HTERT RPE-1 (cell line): ENCODE measurements around the gene SAV1.
"Not testable (repeated sequence)": the region's sequence is repeated elsewhere in the genome, so short reads cannot be mapped to it uniquely, and the experiment has no call there.

ENCODE experiments used
- in situ Hi-C: fragments of 300-500 bp; cut with MboI; formaldehyde crosslinking; loops from 4 replicates; pipeline ENCODE4 v1.14.3; 2020; ENCODE audit warnings: low sequenced_read_pairs

Gene SAV1

GRCh38 chr14:50666772-50667683 is 1.1 kb downstream of the SAV1 start:
- in situ Hi-C loops = no loop called here

- in situ Hi-C loops = not testable (repeated sequence)
Observed at GRCh38 chr14:50665300-50665699, 2.8 kb downstream of the SAV1 start.

- in situ Hi-C loops = not testable (repeated sequence)
Observed at GRCh38 chr14:50664579-50664978, 3.5 kb downstream of the SAV1 start.

GRCh38 chr14:50659327-50659974 is 8.7 kb downstream of the SAV1 start:
- in situ Hi-C loops = no loop called here

GRCh38 chr14:50658203-50658602 is 9.9 kb downstream of the SAV1 start:
- in situ Hi-C loops = no loop called here

- in situ Hi-C loops = no loop called here
Observed at GRCh38 chr14:50657753-50658152, 10.4 kb downstream of the SAV1 start.

GRCh38 chr14:50656776-50657175 is 11.3 kb downstream of the SAV1 start:
- in situ Hi-C loops = no loop called here

GRCh38 chr14:50649691-50650090 is 18.4 kb downstream of the SAV1 start:
- in situ Hi-C loops = no loop called here

- in situ Hi-C loops = no loop called here
Observed at GRCh38 chr14:50647753-50648152, 20.4 kb downstream of the SAV1 start.

- in situ Hi-C loops = no loop called here
Observed at GRCh38 chr14:50647282-50647681, 20.8 kb downstream of the SAV1 start.

- in situ Hi-C loops = no loop called here
Observed at GRCh38 chr14:50635141-50635540, 33.0 kb downstream of the SAV1 start.

- in situ Hi-C loops = no loop called here
Observed at GRCh38 chr14:50633954-50634353, 34.2 kb downstream of the SAV1 start.

GRCh38 chr14:50631408-50631821 is 36.7 kb downstream of the SAV1 start:
- in situ Hi-C loops = no loop called here

- in situ Hi-C loops = not testable (repeated sequence)
Observed at GRCh38 chr14:50624947-50625346, 43.2 kb downstream of the SAV1 start.

GRCh38 chr14:50624447-50624846 is 43.7 kb downstream of the SAV1 start:
- in situ Hi-C loops = no loop called here

- in situ Hi-C loops = no loop called here
Observed at GRCh38 chr14:50622978-50623377, 45.1 kb downstream of the SAV1 start.

- in situ Hi-C loops = no loop called here
Observed at GRCh38 chr14:50620341-50620740, 47.8 kb downstream of the SAV1 start.

GRCh38 chr14:50619569-50620141 is 48.5 kb downstream of the SAV1 start:
- in situ Hi-C loops = no loop called here

GRCh38 chr14:50616275-50616674 is 51.8 kb downstream of the SAV1 start:
- in situ Hi-C loops = no loop called here

GRCh38 chr14:50615552-50615951 is 52.6 kb downstream of the SAV1 start:
- in situ Hi-C loops = no loop called here

GRCh38 chr14:50615056-50615455 is 53.0 kb downstream of the SAV1 start:
- in situ Hi-C loops = no loop called here

GRCh38 chr14:50612806-50613205 is 55.3 kb downstream of the SAV1 start:
- in situ Hi-C loops = no loop called here
